ENCODE data around the gene TESMIN. TPM values are rescaled to one million over a fixed set of nuclear protein-coding genes. Genes with fewer than 3 reads are reported as not detected.

Gene TESMIN
- total RNA-seq, 1 donor from 2014 or later: 0.46 TPM

GRCh38 chr11:68763926-68764657 lies 12.8 kb upstream of the TESMIN start:
- intact Hi-C loops (cut with DNase I): no loop called here
- no peak for DNase-seq (ENCODE audit: low spot score)

GRCh38 chr11:68763181-68763721 lies 11.9 kb upstream of the TESMIN start:
- intact Hi-C loops (cut with DNase I): no loop called here
- no peak for DNase-seq (ENCODE audit: low spot score)

GRCh38 chr11:68762481-68762880 lies 11.2 kb upstream of the TESMIN start:
- intact Hi-C loops (cut with DNase I): no loop called here
- no peak for DNase-seq (ENCODE audit: low spot score)

DNA sequence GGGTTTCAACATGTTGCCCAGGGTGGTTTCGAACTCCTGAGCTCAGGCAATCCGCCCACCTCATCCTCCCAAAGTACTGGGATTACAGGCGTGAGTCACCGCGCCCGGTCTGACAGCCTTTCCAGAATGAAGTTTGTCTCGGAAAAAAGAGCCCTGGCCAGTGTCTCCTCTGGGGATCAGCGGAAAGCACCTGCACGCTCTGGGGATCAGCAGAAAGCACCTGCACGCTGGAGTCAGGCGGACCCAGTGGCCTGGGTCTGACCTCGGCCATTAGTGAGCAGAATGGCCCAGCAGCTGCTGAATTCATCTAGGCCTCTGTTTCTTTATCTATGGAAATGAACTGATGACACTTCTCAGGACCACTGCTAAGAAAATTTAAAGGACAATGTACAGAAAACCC lies 10.5 kb upstream of the TESMIN start:
- intact Hi-C loops (cut with DNase I): no loop called here

DNA sequence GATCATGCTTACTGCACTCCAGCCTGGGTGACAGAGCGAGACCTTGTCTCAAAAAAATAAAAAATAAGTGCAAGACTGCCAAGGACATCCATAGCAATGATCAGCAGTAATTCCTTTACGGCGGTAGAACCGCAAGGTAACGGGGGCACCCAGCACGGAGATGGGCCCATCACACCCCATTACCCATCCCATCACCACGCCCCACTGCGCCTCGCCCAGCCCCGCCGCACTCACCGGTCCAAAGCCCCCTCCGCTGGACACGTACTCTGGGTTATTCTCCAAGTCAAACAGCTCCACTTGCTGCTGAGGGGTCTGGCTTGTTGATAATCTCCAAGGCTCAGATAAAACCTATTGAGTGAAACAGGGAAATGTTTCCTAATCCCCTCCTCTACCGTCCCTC lies 8.7 kb upstream of the TESMIN start:
- no peak for DNase-seq (ENCODE audit: low spot score)
- intact Hi-C loops (cut with DNase I): no loop called here

More for the DNA sequence above, 10.5 kb upstream of the TESMIN start:
- DNase-seq (ENCODE audit: low spot score): no peak

GRCh38 chr11:68757711-68758110 lies 6.4 kb upstream of the TESMIN start:
- intact Hi-C loops (cut with DNase I): no loop called here
- no peak for DNase-seq (ENCODE audit: low spot score)

DNA sequence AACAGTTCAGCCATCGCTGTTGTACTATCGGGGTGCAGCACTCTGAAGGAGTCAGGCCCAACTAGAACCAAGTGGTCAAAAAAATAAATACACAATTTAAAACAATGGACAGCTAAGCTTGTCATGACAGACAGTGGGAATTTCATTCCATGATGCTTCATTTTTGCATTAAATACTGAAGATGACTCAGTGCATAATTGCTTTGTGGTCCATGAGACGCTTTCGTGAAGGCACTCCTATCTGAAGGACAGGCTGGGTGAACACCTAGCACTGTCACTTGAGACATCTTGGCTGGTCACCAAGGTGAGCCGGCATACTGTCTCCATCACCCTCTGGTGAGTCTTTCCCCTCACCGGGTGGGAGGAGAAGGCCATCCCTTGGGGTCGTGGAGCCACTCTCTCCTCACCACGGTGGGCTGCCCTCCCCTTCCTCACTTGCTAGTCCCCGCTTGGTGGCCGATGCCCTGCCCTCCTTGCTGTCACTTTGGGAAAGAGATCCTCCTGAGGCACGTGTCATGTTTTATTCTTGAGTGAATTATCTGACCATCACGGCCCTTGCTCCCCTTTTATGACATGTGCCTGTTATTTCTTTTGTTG lies 4.9 kb upstream of the TESMIN start:
- DNase-seq (ENCODE audit: low spot score): no peak
- intact Hi-C loops (cut with DNase I): no loop called here

- DNase-seq (ENCODE audit: low spot score): no peak
- intact Hi-C loops (cut with DNase I): no loop called here
Measured at GRCh38 chr11:68753300-68753699, 2.0 kb upstream of the TESMIN start.

GRCh38 chr11:68751004-68751325 lies 355 bp downstream of the TESMIN start:
- DNase-seq (ENCODE audit: low spot score): no peak
- intact Hi-C loops (cut with DNase I): no loop called here

GRCh38 chr11:68750195-68751003 lies 921 bp downstream of the TESMIN start:
- intact Hi-C loops (cut with DNase I): no loop called here

GRCh38 chr11:68749229-68750123 lies 1.8 kb downstream of the TESMIN start:
- DNase-seq (ENCODE audit: low spot score): no peak
- intact Hi-C loops (cut with DNase I): no loop called here

More at GRCh38 chr11:68750195-68751003, 921 bp downstream of the TESMIN start:
- DNase-seq (ENCODE audit: low spot score): no peak

GRCh38 chr11:68748061-68748460 lies 3.3 kb downstream of the TESMIN start:
- intact Hi-C loops (cut with DNase I): no loop called here
- DNase-seq (ENCODE audit: low spot score): no peak

DNA sequence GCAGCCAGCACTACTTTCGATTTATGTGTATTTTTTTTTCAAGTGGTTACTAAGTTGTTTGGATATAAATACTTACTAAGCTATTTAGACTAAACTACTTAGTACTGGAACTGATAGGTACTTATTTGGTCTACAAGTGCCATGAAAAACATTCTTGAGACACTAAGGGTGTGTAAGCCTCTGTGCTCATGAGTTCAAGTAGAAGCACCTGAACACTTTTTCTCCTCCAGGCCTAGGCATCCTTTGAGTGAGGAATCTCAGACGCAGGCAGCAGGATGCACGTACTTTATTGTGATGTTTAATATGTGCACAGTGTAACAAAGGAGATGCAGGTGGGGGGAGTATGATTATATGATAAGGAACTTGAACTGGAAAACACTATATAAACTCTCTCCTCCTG lies 7.8 kb downstream of the TESMIN start:
- intact Hi-C loops (cut with DNase I): no loop called here

GRCh38 chr11:68741463-68741862 lies 9.9 kb downstream of the TESMIN start:
- no peak for DNase-seq (ENCODE audit: low spot score)
- intact Hi-C loops (cut with DNase I): no loop called here

More for the DNA sequence above, 7.8 kb downstream of the TESMIN start:
- DNase-seq (ENCODE audit: low spot score): no peak

DNA sequence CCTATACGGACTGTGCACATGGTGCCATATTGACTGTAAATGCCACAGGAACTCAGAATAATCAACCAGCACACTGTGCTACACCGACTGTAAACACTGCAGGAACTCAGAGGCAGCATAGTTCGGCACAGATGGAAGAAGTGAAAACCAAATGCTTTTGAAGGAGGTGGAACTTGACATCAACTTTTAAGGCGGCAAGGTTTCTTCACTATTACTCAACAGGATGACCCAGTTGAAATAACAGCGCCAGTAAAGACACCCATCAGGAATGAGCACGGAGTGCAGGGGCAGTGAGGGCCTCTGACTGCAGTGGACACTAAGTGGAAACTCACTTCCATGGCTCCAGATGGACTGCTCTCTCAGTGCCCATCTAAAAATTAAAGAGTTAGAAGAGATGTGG lies 15.7 kb downstream of the TESMIN start:
- no peak for DNase-seq (ENCODE audit: low spot score)
- intact Hi-C loops (cut with DNase I): no loop called here

- DNase-seq (ENCODE audit: low spot score): no peak
- intact Hi-C loops (cut with DNase I): no loop called here
Measured at GRCh38 chr11:68735125-68735524, 16.2 kb downstream of the TESMIN start.

GRCh38 chr11:68734111-68734510 lies 17.2 kb downstream of the TESMIN start:
- no peak for DNase-seq (ENCODE audit: low spot score)
- intact Hi-C loops (cut with DNase I): no loop called here

DNA sequence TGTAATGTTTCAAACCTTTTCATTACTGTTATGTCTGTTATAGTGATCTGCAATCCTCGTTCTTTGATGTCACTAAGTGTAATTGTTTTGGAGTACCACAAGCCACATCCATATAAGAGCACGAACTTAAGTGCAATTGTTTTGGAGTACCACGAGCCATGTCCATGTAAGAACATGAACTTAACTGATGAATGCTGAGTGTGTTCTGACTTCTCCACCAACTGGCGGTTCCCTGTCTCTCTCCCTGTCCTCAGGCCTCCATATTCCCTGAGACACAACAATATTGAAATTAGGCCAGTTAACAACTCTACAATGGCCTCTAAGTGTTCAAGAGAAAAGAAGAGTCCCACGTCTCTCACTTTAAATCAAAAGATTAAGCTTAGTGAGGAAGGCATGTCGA lies 23.5 kb downstream of the TESMIN start:
- no peak for DNase-seq (ENCODE audit: low spot score)
- intact Hi-C loops (cut with DNase I): no loop called here

- intact Hi-C loops (cut with DNase I): no loop called here
- DNase-seq (ENCODE audit: low spot score): no peak
Measured at GRCh38 chr11:68724293-68724692, 27.0 kb downstream of the TESMIN start.

GRCh38 chr11:68722143-68722542 lies 29.2 kb downstream of the TESMIN start:
- no peak for DNase-seq (ENCODE audit: low spot score)

More at GRCh38 chr11:68722143-68722542, 29.2 kb downstream of the TESMIN start:
- intact Hi-C loops (cut with DNase I): no loop called here

Measured in cardiac septum (tissue), 1 donor.